NCI-H2171 treated with DMSO at 0.1 percent for 48 hours (cell line): ENCODE measurements around the gene SLC4A7.
"Not testable (repeated sequence)": the region's sequence is repeated elsewhere in the genome, so short reads cannot be mapped to it uniquely, and the experiment has no call there.

Experiments
- DNase-seq: peaks from one replicate; lab custom pipeline; 2025; lab: John Stamatoyannopoulos, UW

SLC4A7 gene

DNA sequence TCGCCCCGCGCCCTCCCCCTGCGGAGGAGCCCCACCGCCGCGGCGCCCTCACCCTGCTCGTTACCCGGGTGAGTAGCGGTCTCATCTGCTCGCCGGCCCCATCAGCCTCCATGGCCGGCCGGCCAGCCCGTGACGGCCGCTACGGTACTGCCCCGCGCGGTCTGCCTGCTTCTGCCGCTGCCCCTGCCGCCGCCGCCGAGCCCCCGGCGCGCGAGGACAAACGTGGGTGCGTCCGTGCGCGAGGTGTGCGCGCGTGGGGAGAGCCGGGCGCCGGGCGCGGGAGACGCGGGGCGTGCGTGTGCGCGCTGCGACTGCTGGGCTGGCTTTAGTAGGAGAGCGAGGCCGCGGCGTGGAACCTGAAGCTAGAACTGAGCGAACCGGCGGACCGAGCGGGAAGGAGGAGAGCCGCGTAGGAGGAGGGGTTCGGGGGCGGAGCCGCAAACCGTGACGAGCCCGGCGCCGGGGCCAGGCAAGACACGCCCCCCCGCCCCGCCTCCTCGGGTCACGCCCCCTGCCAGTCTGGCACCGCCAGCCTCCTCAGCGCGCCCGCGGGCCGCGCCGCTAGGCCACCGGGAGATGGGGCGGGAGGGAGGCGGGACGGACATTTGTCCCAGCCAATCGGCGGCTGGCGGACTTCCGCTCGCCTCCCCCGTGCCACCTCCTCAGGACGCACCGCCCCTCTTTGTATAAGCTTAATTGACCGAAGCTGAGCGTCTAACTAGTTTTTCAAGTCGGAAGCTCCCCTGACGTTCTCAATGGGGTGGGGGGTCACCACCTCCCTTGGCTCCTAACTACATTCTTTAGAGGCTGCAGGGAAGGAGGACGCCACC is at the start of gene SLC4A7:
TSS of gene SLC4A7 (minus strand) at position 370 of the 830 bp plus-strand sequence. CDS start at position 112, 258 bp downstream.
- DNase-seq, result peak; percentile 76

DNA sequence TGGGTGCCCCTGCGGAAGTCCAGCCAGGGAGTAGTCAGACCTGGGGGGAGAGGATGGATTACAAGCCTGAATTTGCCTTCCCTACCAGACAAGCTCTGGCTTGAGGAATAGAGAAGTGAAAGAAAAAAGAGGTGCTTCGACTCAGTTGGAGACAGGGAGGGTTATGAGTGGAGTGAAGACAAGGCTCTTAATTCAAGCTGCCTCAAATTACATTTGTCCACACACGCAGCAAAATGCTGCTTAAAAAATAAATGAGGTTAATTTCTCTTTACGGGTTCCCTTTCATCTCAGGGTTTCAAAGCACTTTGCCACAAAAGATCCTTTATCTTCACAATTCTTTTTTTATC is 49.0 kb upstream of the SLC4A7 start:
- DNase-seq, result no peak

DNA sequence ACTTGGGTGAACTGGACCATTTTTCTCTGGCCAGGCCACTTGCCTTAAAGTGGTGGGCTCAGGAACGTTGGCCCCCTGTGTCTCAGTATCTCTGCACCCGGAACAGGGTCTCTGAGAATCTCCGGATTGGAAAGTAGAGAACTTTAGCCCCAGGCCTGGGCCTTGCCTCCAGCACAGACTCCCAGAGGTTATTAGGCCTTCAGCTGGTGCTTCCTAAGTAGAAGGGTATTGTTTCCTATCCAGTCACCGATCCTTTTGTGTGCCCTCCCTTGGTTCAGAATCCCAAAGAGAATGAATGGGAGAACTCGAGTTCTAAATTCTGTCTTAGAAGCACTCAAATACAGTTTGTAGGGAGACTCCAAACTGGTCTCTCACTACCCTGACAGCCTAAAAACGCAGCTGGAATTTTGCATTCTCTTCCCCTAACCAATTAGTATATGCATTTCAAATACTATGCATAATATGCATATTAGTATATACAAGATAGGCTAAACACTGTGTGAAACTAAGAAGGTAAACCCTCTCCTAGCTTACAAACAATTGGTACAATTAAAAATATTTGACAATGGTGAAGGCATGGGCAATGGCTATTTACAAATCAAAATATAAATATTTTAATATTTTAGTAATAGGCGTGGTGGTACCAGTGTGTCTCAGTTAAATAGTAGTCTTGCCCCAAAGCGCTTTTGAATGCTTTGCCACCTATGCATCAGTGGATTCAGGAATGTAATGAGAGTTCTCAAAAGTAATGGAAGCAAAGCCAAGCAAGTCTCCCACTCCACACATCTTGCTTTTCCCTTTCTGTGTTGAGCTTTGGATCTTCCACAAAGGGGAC is 48.5 kb upstream of the SLC4A7 start:
- DNase-seq, result no peak

DNA sequence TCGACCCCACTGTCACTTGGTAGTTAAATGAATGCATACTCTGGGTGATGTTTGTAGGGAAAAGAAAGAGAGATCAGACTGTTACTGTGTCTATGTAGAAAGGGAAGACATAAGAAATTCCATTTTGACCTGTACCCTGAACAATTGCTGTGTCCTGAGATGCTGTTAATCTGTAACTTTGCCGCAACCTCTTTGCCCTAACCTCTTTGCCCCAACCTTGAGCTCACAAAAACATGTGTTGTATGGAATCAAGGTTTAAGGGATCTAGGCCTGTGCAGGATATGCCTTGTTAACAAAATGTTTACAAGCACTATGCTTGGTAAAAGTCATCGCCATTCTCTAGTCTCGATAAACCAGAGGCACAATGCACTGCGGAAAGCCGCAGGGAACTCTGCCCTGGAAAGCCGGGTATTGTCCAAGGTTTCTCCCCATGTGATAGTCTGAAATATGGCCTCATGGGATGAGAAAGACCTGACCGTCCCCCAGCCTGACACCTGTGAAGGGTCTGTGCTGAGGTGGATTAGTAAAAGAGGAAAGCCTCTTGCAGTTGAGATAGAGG is 47.1 kb upstream of the SLC4A7 start:
- not testable (repeated sequence) for DNase-seq

DNA sequence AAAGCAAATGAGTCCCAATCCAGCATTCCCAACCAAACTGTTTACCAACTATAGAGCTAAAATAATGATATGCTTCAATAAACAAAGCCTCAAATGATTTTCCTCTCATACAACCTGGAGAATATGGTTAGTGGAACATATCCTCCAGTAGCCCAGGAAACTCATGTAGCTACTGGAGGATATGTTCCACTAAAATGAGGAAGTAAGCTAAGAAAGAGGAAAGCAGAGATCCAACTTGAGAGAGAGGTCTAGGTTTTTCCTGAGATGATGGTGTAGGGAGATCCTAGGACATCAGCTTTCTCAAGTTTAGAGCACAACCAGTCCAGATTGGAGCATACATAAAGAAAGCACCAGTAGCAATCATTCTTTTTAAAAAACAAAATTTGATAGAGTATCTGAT is 44.6 kb upstream of the SLC4A7 start:
- no peak for DNase-seq

DNA sequence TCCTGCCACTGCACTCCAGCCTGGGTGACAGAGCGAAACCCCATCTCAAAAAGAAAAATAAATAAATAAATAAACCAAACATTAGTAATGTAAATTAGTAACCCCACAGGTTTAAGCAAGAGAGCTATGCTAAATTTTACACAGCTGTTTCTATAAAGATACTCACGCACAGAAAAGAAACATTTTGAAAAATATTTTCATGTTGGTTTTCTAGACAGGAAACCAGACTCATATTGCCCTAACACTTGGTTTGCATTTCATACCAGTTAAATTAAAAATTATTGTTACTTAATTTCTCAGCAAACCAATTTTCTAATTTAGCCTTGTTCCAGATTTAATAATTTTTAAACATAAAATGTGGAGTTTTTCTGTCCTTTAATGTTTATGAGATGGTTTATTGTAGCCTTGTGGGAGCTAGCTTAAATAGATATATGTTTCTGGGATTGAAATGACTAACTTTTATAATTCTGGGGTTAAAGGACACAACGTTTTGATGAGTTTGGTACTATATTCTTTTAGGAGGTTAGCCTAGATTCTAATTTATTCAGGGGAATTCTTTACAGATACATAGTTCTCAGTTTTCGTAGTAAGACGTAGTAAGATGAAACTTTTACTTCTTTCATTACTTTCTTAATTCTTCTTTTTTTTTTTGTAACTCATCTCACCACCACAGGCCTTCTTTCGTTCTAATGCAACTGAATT is 42.6 kb upstream of the SLC4A7 start:
- DNase-seq, result no peak

DNA sequence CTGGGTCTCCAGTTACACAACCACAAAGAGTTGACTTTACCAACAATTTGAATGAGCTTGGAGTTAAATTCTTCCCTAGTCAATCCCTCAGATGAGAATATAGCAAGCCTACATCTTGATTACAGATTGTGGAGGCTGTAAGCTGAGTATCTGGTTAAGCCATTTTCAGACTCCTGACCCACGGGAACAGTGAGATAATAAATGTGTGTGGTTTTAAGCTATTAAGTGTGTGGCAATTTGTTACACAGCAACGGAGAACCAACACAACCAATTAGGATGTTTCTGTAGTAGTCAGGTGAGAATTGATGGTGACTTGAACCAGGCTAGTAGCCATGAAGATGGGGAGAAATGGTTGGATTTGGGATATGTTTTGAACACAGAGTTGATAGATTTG is 37.7 kb upstream of the SLC4A7 start:
- DNase-seq, result no peak

DNA sequence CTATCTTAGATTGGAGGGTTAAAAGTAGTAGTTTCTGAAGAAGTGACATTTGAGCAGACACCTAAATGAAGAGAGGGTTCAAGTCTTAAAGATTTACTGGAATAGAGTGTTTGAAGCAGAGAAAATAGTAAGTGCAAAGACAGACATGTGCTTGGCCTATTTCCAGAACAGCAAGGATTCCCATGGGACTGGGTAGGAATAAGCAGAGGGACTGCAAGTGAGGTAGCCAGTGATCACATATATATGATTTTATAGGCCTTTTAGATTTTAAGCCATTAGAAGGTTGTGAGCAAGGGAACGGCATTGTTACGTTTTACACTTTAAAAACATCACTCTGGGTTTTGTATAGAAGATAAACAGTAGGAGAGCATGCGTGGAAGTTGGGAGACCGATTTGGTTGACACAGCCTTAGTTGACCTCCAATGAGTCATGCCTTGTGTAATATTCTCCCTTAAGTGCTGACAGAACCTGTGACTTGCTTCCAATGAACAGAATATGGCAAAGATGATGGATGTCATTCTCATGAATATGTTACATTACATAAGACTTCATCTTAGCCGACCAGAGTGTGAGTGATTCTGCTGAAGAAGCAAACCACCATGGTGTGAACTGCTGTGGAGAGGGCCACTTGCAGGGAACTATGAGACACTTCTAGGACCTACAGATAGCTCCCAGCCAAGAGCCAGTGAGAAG is 37.1 kb upstream of the SLC4A7 start:
- peak; percentile 13 for DNase-seq

DNA sequence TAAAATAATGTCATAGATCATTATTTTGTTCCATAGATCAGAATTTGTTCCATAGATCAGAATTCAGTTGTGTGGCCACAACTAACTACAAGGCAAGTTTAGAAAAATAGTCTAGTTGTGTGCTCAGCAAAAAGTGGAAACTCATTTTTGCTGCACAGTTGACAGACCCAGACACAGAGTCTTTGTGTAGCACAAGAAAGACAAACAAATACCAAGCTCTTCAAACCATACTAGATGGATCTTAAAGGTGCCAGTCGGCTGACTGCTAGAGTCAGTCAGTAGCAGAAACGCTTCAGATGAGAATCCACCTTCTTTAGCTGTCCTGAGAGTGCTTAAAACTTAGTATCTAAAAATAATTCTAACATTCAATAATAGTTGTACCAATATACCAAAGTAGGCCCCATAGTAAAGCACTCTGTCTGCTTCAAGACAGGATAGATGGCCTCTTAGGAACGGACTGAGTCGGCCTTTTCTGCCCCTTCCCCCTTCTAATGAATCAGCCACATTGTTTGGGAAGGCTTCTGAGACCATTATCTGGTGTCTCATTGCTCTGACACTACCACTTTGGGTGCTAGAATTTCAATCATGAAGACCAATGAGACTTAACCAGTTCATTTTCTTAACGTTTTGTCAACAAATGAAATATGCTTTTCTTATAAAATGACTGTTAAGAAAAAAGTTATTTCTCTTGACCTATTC is 27.7 kb upstream of the SLC4A7 start:
- no peak for DNase-seq

DNA sequence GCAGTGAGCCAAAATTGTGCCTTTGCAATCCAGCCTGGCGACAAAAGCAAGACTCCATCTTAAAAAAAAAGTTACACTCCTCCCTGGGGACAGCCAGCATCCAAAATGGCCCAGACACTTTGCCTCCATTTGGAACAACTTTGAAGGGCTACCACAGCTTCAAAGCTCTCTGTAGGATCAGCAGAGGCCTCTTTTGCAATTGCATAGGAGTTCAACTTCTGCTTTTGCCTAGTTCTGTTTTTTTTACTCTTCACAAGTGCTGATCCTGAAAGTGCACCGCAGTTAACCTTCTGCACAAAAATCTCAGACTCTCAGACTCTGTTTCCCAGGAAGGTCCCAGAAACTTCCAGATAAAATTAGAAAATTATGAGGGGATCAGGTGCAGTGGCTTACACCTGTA is 25.2 kb upstream of the SLC4A7 start:
- DNase-seq, result no peak

DNA sequence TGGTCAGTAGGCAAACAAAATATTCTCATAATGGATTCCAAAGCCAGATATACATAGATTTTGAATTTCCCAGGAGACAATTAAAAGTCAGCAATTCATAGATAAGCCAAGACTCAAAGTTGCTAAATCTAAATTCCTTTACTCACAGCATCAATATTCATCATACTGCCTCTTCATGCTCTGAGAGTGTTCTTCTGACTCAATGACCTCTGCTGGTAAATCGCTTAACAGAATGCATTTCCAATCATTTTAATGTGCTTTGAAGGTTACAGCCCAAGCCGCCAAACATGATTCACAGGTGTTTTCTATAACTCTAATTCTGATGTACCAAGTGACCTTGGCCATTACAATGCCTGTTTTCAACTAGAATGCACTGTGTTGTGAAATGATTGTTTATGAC is 24.2 kb upstream of the SLC4A7 start:
- DNase-seq, result no peak

DNA sequence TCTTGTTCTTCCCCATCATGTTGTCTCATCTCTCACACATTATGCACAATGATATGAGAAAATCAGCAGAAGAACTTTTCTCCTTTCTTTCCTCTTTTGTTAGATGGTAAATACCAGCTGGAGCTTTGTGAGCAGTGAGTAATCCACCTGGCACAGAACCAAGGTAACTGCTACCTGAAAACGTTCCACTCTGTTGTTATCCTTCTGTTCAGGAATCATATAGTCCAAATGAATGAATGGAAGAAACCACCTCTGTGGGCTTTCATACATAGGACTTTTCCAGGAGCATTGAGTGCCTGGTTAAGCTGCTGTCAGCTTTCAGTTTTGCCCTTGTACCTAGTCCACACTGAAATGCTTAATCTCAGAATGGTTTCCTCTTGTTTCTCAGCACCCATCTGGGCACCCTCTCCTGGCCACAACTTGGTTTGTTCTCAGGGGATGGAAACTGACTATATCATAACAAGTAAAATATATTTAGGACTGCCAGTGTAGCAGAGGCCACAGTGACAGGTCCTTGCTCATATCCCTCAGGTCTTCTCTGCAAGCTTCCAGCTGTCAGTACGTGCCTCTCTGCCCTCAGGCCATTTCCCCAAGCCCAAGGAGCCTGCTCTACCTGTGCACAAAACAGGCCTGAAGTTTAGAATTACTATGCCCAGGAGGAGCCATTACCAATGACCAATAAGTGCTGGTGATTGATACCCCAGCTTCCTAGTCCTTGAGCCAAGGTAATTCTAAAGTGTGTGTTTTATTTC is 23.5 kb upstream of the SLC4A7 start:
- peak; percentile 58 for DNase-seq

DNA sequence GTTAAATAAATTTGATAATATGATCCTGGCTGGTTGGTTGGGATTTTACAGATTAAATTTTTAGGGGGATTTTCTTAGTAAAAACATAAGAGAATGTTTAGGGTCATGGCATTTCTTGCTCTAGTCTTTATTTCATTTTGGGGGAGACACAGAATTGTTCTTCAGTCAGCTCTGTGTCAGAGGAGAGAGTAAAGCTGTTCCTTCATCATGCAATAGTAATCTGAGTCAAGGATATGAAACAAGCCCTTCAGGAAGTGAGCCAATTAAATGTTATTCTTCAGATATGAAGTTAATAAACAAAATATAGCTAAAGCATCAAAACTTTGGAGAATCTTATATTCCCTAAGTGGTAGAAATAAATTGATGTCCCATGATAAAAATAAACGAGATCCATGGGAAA is 22.9 kb upstream of the SLC4A7 start:
- DNase-seq, result peak; percentile 21

DNA sequence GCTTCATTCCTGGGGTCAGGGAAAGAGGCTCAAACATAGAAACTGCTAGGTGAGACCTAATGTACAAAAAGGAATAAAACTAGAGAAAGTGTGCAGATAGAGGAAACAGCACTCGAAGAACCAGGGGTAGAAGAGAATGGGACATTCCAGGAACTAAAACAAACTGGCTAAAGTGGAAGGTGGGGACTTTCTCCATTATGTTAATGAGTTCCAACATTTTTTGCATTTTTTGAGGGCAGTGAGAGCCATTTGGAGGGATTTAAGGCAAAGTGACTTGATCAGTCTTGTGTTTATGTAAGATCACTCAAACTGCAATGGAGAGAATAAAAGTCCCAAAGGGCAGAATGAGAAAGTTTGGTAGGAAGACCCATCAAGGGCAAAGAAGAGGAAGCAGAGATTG is 20.6 kb upstream of the SLC4A7 start:
- DNase-seq, result no peak

DNA sequence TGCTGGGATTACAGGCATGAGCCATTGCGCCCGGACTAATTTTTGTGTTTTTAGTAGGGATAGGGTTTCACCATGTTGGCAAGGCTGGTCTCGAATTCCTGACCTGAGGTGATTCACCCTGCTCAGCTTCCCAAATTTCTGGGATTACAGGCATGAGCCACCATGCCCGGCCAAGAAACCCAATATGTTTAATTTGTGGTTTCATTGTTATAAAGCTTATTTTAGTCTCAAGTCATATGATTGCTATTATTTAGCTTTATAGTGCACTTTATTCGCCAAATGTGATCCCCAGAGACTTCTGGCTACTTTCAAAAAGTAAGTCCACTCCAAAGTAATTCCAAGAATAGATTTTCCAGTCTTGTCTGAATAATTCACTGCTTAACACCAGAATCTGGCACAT is 19.3 kb upstream of the SLC4A7 start:
- no peak for DNase-seq

DNA sequence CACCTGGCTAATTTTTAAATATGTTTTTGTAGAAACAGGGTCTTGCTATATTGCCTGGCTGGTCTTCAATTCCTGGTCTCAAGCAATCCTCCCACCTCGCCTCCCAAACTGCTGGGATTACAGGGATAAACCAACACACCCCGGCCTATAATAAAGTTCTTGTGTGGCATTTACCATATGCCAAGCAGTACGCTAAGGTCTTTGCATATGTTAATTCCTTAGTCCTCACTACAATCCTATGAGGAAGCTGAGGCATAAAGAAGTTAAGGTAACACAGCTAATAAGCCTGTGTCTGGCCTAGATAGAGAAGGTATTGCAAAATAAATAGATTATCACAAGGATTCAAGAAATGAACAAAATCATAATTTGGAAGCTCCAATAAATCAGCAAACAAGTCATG is 17.6 kb upstream of the SLC4A7 start:
- no peak for DNase-seq

DNA sequence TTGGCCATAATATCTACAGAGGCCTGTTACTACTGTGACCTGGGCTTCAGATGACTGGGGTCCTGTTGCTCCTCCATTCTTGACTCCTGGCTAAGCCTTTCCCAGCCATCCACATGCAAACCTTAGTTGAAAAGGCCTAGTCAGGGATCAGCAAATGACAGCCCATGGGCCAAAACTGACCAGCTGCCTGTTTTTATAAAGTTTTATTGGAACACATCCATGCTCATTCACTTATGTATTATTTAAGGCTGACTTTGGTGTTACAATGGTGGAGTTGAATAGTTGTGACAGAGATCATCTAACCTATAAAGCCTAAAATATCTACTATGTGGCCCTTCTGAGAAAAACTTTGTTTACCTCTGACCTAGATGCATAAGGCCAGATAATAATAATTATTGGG is 16.8 kb upstream of the SLC4A7 start:
- DNase-seq, result no peak

DNA sequence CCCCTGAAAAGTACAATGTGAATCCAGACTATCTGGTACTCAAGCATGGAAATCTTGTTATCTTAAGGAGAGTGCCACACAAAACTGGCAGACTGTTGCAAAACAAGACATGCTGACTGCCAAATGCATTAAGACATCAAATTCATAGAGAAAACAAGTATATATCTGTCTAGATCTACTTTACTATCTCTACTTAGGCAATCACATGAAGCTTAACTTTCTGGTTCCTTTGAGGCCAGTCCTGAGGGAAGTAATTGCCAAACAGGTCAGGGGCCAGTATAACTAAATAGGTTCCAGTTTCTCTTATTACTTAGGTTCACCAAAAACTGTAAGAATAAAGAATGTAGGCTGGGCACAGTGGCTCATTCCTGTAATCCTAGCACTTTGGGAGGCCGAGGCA is 15.9 kb upstream of the SLC4A7 start:
- no peak for DNase-seq

DNA sequence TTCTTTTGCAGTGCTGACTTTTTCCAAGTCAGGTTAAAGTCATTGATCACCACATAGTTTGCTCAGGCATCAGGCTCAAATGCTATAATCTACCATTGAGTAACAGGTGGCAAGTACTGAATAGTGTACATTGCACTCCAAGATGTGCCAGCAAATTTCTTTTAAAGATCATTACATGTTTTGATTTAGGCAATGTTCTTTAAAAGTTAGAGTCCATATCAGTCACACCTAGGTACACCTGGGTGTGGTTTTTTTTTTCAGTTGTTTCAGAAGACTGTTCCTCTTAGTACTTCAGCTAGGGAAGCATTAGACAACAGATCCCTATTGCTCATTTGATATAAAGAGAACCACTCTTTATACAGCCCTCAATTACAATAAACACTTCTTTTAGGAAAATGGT is 10.6 kb upstream of the SLC4A7 start:
- DNase-seq, result no peak

DNA sequence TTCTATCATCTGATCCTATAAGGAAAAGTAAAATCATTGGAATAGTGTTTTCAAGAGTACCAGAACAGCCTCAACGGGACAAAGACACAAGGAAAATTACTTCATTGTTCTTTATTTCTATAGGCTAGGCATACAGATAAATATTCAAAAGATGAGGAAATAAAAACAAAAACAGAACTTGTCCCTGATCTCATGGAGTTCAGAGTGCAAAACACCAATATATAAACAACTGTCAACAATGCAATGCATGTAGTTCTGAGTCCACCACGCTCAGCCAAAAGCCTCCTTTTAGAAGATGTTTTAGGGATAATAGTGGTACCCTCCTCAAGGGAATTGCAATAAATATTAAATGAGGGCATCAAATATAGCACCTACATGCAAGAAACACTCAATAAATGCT is 4.6 kb upstream of the SLC4A7 start:
- no peak for DNase-seq

DNA sequence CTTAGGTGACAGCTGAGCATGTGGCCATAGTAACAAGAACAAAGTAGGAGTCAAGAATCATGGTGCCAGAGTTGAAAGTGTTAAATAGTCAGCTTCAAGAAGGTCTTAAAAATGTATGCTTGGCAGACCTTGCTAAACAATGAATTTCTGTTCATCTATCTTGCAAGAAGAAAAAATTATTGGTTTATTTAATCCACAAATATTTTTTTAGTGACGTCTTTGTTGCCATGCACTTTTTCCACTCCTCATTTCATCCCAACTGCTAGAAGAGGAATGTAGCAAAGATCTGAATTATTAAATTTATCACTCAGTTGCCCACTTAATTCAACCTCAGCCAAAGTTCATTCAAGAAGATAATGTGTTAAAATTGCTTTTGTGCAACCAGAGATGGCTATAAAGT is 3.2 kb upstream of the SLC4A7 start:
- peak; percentile 59 for DNase-seq
